SK-N-SH (cell line): ENCODE data around the gene PPP1R9A. TPM values are rescaled to one million over a fixed set of nuclear protein-coding genes. Genes with fewer than 3 reads are reported as not detected.
A peak's percentile ranks its signal among the peaks of the same experiment; 100 is the strongest.

Experiments used
- CTCF ChIA-PET: fragments of 300-600, 350-600 bp; formaldehyde crosslinking; extraction: SDS; loops from one replicate; lab custom pipeline; 2021; lab: Yijun Ruan, JAX
- POLR2A ChIA-PET: fragments of 350-600 bp; sonication (Branson Sonifier 250); formaldehyde crosslinking; extraction: SDS; loops from one replicate; lab custom pipeline; 2020; ENCODE audit warnings: antibody characterized with exemption, inconsistent platforms; lab: Yijun Ruan, JAX
- DNase-seq: peaks from one replicate; pipeline ENCODE4 v3.0.0; 2012
- H2AFZ ChIP-seq: fragments of 200-600 bp; sonication (generic); 2 replicates; pipeline ENCODE4 v1.8.1; 2016; ENCODE audit warnings: antibody characterized with exemption, mild to moderate bottlenecking, low read depth
- H3F3A ChIP-seq: fragments of 200-600 bp; sonication (generic); replicated peaks from 2 replicates; pipeline ENCODE3; 2016; ENCODE audit warnings: antibody characterized with exemption, mild to moderate bottlenecking; ENCODE audit not compliant: insufficient read depth
- H3K27ac ChIP-seq, 2 experiments: fragments of 200-500 bp in 1 of 2; fragments of 200-600 bp in 1 of 2; sonication (Bioruptor generic) in 1 of 2; sonication (generic), shearing (Covaris generic) in 1 of 2; 2 replicates each; pipeline versions ENCODE4 v1.5.1 to v1.6.1; 2014 to 2016; ENCODE audit warnings: low read depth in 2 of 2, inconsistent platforms in 1 of 2, low read length in 1 of 2, mild to moderate bottlenecking in 1 of 2, mixed read lengths in 1 of 2
- H3K27me3 ChIP-seq: fragments of 200-600 bp; sonication (generic), shearing (Covaris generic); 2 replicates; pipeline ENCODE4 v1.6.1; 2016; ENCODE audit warnings: mixed run types; ENCODE audit not compliant: insufficient read depth
- H3K36me3 ChIP-seq, 2 experiments: fragments of 200-500 bp in 1 of 2; fragments of 200-600 bp in 1 of 2; sonication (Bioruptor generic) in 1 of 2; sonication (generic) in 1 of 2; replicated peaks in 1 of 2; 2 replicates each; pipeline versions ENCODE3 to v1.5.1; 2014 to 2016; ENCODE audit warnings: low read length in 1 of 2, mild to moderate bottlenecking in 1 of 2; ENCODE audit not compliant: insufficient read depth in 2 of 2, control insufficient read depth in 1 of 2
- H3K4me1 ChIP-seq, 2 experiments: fragments of 200-500 bp in 1 of 2; fragments of 200-600 bp in 1 of 2; sonication (Bioruptor generic) in 1 of 2; sonication (generic), shearing (Covaris generic) in 1 of 2; 2 replicates each; pipeline versions ENCODE4 v1.5.1 to v1.6.1; 2014 to 2016; ENCODE audit warnings: low read depth in 1 of 2, low read length in 1 of 2, mixed run types in 1 of 2; ENCODE audit not compliant: insufficient read depth in 2 of 2, control insufficient read depth in 1 of 2
- H3K4me2 ChIP-seq: fragments of 200-600 bp; sonication (generic), shearing (Covaris generic); 2 replicates; pipeline ENCODE4 v1.6.1; 2017; ENCODE audit warnings: mixed run types
- H3K4me3 ChIP-seq, 2 experiments: fragments of 200-500 bp in 1 of 2; fragments of 200-600 bp in 1 of 2; sonication (Bioruptor generic) in 1 of 2; sonication (generic), shearing (Covaris generic) in 1 of 2; 2 replicates each; pipeline versions ENCODE4 v1.5.1 to v1.8.1; 2014 to 2016; ENCODE audit warnings: low read depth in 2 of 2, inconsistent platforms in 1 of 2, low read length in 1 of 2, mild to moderate bottlenecking in 1 of 2, mixed read lengths in 1 of 2, moderate library complexity in 1 of 2
- H3K79me2 ChIP-seq: fragments of 200-600 bp; sonication (generic); 2 replicates; pipeline ENCODE4 v1.8.1; 2017; ENCODE audit warnings: mild to moderate bottlenecking; ENCODE audit not compliant: insufficient read depth
- H3K9ac ChIP-seq: fragments of 200-600 bp; sonication (generic); 2 replicates; pipeline ENCODE4 v1.6.1; 2017; ENCODE audit warnings: mixed run types
- H3K9me2 ChIP-seq: fragments of 200-600 bp; sonication (generic); 2 replicates; pipeline ENCODE4 v1.6.1; 2017; ENCODE audit warnings: mixed run types
- H3K9me3 ChIP-seq: fragments of 200-600 bp; sonication (generic); 2 replicates; pipeline ENCODE4 v1.6.1; 2017; ENCODE audit warnings: mixed run types, mild to moderate bottlenecking, moderate library complexity
- H4K20me1 ChIP-seq: fragments of 200-600 bp; sonication (generic); 2 replicates; pipeline ENCODE4 v1.6.1; 2017; ENCODE audit warnings: mild to moderate bottlenecking, mixed run types; ENCODE audit not compliant: insufficient read depth
- ELF1 ChIP-seq: IDR thresholded peaks from 2 replicates; pipeline ENCODE4 v1.4.0; 2012
- EZH2phosphoT487 ChIP-seq: fragments of 200-600 bp; sonication (generic); IDR thresholded peaks from 2 replicates; pipeline ENCODE4 v1.6.1; 2017; ENCODE audit warnings: low read depth, mixed run types, mild to moderate bottlenecking, antibody characterized with exemption, moderate library complexity, borderline replicate concordance
- RCOR1 ChIP-seq: fragments of 150-350 bp; IDR thresholded peaks from 2 replicates; pipeline ENCODE4 v1.6.1; 2017; ENCODE audit warnings: antibody characterized with exemption, low read length
- SMC3 ChIP-seq: IDR thresholded peaks from 2 replicates; pipeline ENCODE4 v1.6.1; 2012; ENCODE audit warnings: low read depth, low read length, improper control_type of control experiment
- WGBS: methylation state at CpG from one replicate; pipeline ENCODE4 v1.1.6; 2017; ENCODE audit warnings: low lambda C conversion rate; 5-methylcytosine and 5-hydroxymethylcytosine counted together
- polyA plus RNA-seq, 3 experiments: library from polyadenylated mRNA; depleted of rRNA; stranded (reverse); fragments of >200 nt; gene quantifications; 2 replicates each; pipeline ENCODE4 v1.2.3, GENCODE V29; 2012
- TF ChIP-seq, protein P1 (sequence below): fragments of 150-350 bp; IDR thresholded peaks from 2 replicates; pipeline ENCODE4 v1.6.1; 2017; ENCODE audit warnings: antibody characterized with exemption, low read length, low read depth, borderline replicate concordance
- TF ChIP-seq, protein P2 (sequence below): fragments of 200-600 bp; sonication (generic); IDR thresholded peaks from 2 replicates; pipeline ENCODE4 v1.6.1; 2017; ENCODE audit warnings: antibody characterized with exemption, mild to moderate bottlenecking, moderate library complexity

Gene PPP1R9A
- polyA plus RNA-seq, 1 of the 3 experiments (the other 2 are of a cell fraction) = 0.30 TPM

DNA sequence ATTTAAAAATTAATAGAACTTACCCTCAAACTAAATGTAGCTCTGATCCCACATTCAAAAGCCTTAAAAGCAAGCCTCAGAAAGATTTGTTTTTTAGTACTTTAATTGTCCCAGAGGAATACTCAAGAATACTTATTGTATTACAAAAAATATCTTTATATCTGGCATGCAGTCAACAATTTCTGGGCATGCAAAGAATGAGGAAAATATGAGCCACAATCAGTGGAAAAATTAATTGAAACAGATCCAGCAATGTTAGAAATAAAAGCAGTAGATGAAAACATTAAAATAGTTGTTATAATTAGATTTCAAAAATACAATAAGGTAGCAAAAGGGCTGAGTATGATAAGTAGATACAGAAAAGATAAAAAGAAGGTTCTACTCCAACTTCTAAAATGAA is 262.3 kb downstream of the PPP1R9A start (continued):
- TF ChIP-seq, protein P1, sequence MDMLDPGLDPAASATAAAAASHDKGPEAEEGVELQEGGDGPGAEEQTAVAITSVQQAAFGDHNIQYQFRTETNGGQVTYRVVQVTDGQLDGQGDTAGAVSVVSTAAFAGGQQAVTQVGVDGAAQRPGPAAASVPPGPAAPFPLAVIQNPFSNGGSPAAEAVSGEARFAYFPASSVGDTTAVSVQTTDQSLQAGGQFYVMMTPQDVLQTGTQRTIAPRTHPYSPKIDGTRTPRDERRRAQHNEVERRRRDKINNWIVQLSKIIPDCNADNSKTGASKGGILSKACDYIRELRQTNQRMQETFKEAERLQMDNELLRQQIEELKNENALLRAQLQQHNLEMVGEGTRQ = no peak
- TF ChIP-seq ELF1 = no peak

DNA sequence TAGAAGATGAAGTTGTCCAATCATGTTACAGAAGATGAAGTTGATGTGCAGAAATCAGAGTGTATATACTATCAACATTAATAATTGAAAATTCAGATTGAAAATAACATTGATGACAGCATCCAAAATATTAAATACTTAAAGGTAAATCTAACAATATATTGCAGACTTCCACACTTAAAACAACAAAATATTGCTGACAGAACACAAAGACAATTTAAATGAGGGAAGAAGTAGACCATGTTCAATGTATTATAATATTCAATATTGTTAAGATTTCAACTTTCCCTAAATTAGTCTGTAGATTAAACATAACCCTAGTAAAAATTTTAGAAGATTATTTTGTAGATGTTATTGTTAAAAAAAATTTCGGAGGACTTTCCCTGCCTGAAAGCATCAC is 265.0 kb downstream of the PPP1R9A start:
- Histone ChIP-seq H3K4me3 (no peak overlapping the region), H4K20me1 (no peaks in the 10 kb centered on the region), H3K27me3 (no peaks in the 10 kb centered on the region), H3F3A (no peaks in the 10 kb centered on the region), H3K9me2 (0 out of 2 replicates have a peak, but pooled peaks cover 5% of the 10 kb centered on the region), H3K4me1 (no peaks in the 10 kb centered on the region), H3K9ac (no peak overlapping the region), H3K36me3 (no peaks in the 10 kb centered on the region), H3K4me2 (no peak overlapping the region), H2AFZ (no peak overlapping the region), H3K27ac (no peak overlapping the region), H3K79me2 (no peaks in the 10 kb centered on the region), H3K9me3 (no peaks in the 10 kb centered on the region)
- no peak for DNase-seq
- CTCF ChIA-PET = interaction anchor here (1.5 kb wide), 1 partner anchor 305 kb away, joined by 3 read pairs; no protein-coding TSS in a partner anchor
- 10% methylated on average over 1 of the region's 1 CpG for WGBS
- TF ChIP-seq ELF1 = no peak
- TF ChIP-seq, protein P2, sequence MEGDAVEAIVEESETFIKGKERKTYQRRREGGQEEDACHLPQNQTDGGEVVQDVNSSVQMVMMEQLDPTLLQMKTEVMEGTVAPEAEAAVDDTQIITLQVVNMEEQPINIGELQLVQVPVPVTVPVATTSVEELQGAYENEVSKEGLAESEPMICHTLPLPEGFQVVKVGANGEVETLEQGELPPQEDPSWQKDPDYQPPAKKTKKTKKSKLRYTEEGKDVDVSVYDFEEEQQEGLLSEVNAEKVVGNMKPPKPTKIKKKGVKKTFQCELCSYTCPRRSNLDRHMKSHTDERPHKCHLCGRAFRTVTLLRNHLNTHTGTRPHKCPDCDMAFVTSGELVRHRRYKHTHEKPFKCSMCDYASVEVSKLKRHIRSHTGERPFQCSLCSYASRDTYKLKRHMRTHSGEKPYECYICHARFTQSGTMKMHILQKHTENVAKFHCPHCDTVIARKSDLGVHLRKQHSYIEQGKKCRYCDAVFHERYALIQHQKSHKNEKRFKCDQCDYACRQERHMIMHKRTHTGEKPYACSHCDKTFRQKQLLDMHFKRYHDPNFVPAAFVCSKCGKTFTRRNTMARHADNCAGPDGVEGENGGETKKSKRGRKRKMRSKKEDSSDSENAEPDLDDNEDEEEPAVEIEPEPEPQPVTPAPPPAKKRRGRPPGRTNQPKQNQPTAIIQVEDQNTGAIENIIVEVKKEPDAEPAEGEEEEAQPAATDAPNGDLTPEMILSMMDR = no peak
- TF ChIP-seq EZH2phosphoT487 = no peak
- POLR2A ChIA-PET = no interaction called here

DNA sequence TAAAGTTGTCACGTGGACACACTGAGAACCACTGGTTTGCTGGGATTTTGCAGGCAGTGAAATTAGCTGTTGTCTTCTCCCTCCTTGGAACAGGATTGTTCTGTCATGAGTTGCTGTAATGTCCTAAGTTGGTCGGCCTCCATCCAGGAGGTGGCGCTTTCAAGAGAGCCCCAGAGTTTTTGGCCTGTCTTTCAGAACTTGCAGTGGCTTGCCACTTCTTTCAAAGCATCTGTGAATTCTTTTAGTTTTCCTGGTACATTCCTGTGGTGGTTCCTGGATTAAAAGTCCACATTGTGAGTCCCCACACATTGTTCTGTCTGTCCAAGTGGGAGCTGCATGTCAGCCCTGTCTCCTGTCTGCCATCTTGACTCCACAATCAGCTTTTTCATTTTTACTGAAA is 283.1 kb downstream of the PPP1R9A start:
- POLR2A ChIA-PET = no interaction called here
- 45% methylated on average over 3 of the region's 3 CpGs for WGBS
- DNase-seq = no peak

More for the DNA sequence above, 283.1 kb downstream of the PPP1R9A start:
- Histone ChIP-seq H3K36me3 (no peaks in the 10 kb centered on the region), H3K4me3 (no peak overlapping the region), H3K79me2 (no peaks in the 10 kb centered on the region), H3F3A (no peaks in the 10 kb centered on the region), H3K27ac (no peak overlapping the region), H3K9me2 (no peaks in the 10 kb centered on the region), H3K9ac (no peak overlapping the region), H3K4me1 (no peaks in the 10 kb centered on the region), H3K27me3 (no peaks in the 10 kb centered on the region), H3K4me2 (no peak overlapping the region), H3K9me3 (no peaks in the 10 kb centered on the region), H4K20me1 (no peaks in the 10 kb centered on the region), H2AFZ (peak overlapping the region; percentile 48; the same call in 1 of the 2 replicates)
- CTCF ChIA-PET = interaction anchor here (0.9 to 1.4 kb wide), 3 partner anchors 9 to 286 kb away, joined by 3 to 4 read pairs (median 4); no protein-coding TSS in a partner anchor
- TF ChIP-seq SMC3 (0 out of 2 replicates have a peak, but pooled peaks have one; percentile 12), RCOR1 (no peak)
- TF ChIP-seq, protein P2 = peak; percentile 49
